Tibial artery (tissue), 4 donors: ENCODE results near the gene PRKAG2.

Source experiments
- DNase-seq, 2 donors: peaks; one replicate each; pipeline ENCODE4 v3.0.0-alpha.2; 2019
- H3K27ac ChIP-seq, 2 donors: fragments of 200-600 bp; sonication (generic) in 1 of 2; 1 replicate in 1 of 2; 2 replicates in 1 of 2; pipeline ENCODE4 v1.5.1; 2018 to 2019; ENCODE audit warnings: mild to moderate bottlenecking in 1 of 2
- H3K27me3 ChIP-seq, 2 donors: fragments of 200-600 bp; sonication (generic) in 1 of 2; one replicate each; pipeline versions ENCODE4 v1.5.1 to v1.6.0; 2016 to 2019
- H3K36me3 ChIP-seq, 3 donors: fragments of 200-600 bp; sonication (generic) in 2 of 3; one replicate each; pipeline ENCODE4 v1.5.1; 2016 to 2019; ENCODE audit warnings: mild to moderate bottlenecking in 2 of 3
- H3K4me1 ChIP-seq, 4 donors: fragments of 200-600 bp; sonication (generic) in 2 of 4; 1 replicate in 3 of 4; 2 replicates in 1 of 4; pipeline ENCODE4 v1.5.1; 2016 to 2019
- H3K4me3 ChIP-seq, 2 donors: fragments of 200-600 bp; sonication (generic) in 1 of 2; 1 replicate in 1 of 2; 2 replicates in 1 of 2; pipeline ENCODE4 v1.5.1; 2018 to 2019; ENCODE audit warnings: mild to moderate bottlenecking in 2 of 2
- H3K9me3 ChIP-seq, 3 donors: fragments of 200-600 bp; sonication (generic) in 1 of 3; one replicate each; pipeline ENCODE4 v1.5.1; 2016 to 2019
- CTCF ChIP-seq, 2 experiments: fragments of 200-600 bp in 1 of 2; fragments of 450-650 bp in 1 of 2; IDR thresholded peaks; one replicate each; pipeline ENCODE4 v1.5.1; 2017 to 2019; ENCODE audit warnings: antibody characterized with exemption in 2 of 2, mild to moderate bottlenecking in 1 of 2, moderate library complexity in 1 of 2
- intact Hi-C: fragments of 100-400 bp; cut with DNase I; formaldehyde crosslinking; loops from one replicate; pipeline ENCODE4 v1.15.0; 2023; ENCODE audit warnings: low total_unique reads

PRKAG2 gene

GRCh38 chr7:151861881-151862280, 15.0 kb downstream of the PRKAG2 start:
- intact Hi-C loops = no loop called here
- no peak for TF ChIP-seq CTCF (IDR thresholded peaks at IDR 0.05)
- Histone ChIP-seq H3K27ac (no peak overlapping the region), H3K4me3 (no peak overlapping the region), H3K27me3 (no peaks in the 10 kb centered on the region), H3K9me3 (no peaks in the 10 kb centered on the region), H3K36me3 (peaks cover 0 to 11% (median 0%) of the 10 kb centered on the region in 3 donors), H3K4me1 (peaks cover 0 to 3% (median 0%) of the 10 kb centered on the region in 4 donors)
- DNase-seq = no peak

GRCh38 chr7:151860771-151861170, 16.1 kb downstream of the PRKAG2 start:
- TF ChIP-seq CTCF (IDR thresholded peaks at IDR 0.05) = no peak
- Histone ChIP-seq H3K27ac (no peak overlapping the region), H3K4me3 (no peak overlapping the region), H3K9me3 (no peaks in the 10 kb centered on the region), H3K27me3 (no peaks in the 10 kb centered on the region), H3K36me3 (peaks cover 0 to 11% (median 0%) of the 10 kb centered on the region in 3 donors), H3K4me1 (peaks cover 0 to 3% (median 0%) of the 10 kb centered on the region in 4 donors)
- intact Hi-C loops = no loop called here
- DNase-seq = no peak

GRCh38 chr7:151859948-151860685, 16.8 kb downstream of the PRKAG2 start:
- Histone ChIP-seq H3K4me1 (peaks cover 0 to 3% (median 0%) of the 10 kb centered on the region in 4 donors), H3K36me3 (peaks cover 0 to 11% (median 0%) of the 10 kb centered on the region in 3 donors), H3K9me3 (no peaks in the 10 kb centered on the region), H3K4me3 (no peak overlapping the region), H3K27ac (no peak overlapping the region), H3K27me3 (no peaks in the 10 kb centered on the region)
- intact Hi-C loops = no loop called here
- TF ChIP-seq CTCF (IDR thresholded peaks at IDR 0.05) = no peak
- no peak for DNase-seq

- intact Hi-C loops = no loop called here
- Histone ChIP-seq H3K27me3 (no peaks in the 10 kb centered on the region), H3K27ac (no peak overlapping the region), H3K36me3 (peaks cover 0 to 11% (median 0%) of the 10 kb centered on the region in 3 donors), H3K4me1 (peaks cover 0 to 3% (median 0%) of the 10 kb centered on the region in 4 donors), H3K4me3 (no peak overlapping the region), H3K9me3 (no peaks in the 10 kb centered on the region)
- no peak for TF ChIP-seq CTCF (IDR thresholded peaks at IDR 0.05)
- DNase-seq = no peak
Measured at GRCh38 chr7:151859111-151859947, 17.6 kb downstream of the PRKAG2 start.

- Histone ChIP-seq H3K36me3 (peaks cover 0 to 11% (median 0%) of the 10 kb centered on the region in 3 donors), H3K4me3 (no peak overlapping the region), H3K27me3 (no peaks in the 10 kb centered on the region), H3K27ac (no peak overlapping the region), H3K4me1 (peaks cover 0 to 3% (median 0%) of the 10 kb centered on the region in 4 donors), H3K9me3 (no peaks in the 10 kb centered on the region)
- intact Hi-C loops = no loop called here
- TF ChIP-seq CTCF (IDR thresholded peaks at IDR 0.05) = no peak
- DNase-seq = no peak
Measured at GRCh38 chr7:151858456-151858855, 18.5 kb downstream of the PRKAG2 start.
